ENCODE results near the gene INTS2.

The INTS2 gene

GRCh38 chr17:61852857-61853256, 74.9 kb downstream of the INTS2 start:
- TF ChIP-seq CTCF (IDR thresholded peaks at IDR 0.05; ENCODE audit: low read depth, low read length, missing control alignments): no peak
- no peak for DNase-seq (ENCODE audit: extremely low read depth, low read depth)
- H3K4me3 ChIP-seq (replicated peaks; ENCODE audit: low read depth, low read length): no peak overlapping the region

GRCh38 chr17:61849674-61850073, 78.1 kb downstream of the INTS2 start:
- H3K4me3 ChIP-seq (replicated peaks; ENCODE audit: low read depth, low read length): no peak overlapping the region
- no peak for TF ChIP-seq CTCF (IDR thresholded peaks at IDR 0.05; ENCODE audit: low read depth, low read length, missing control alignments)

GRCh38 chr17:61848896-61849295, 78.9 kb downstream of the INTS2 start:
- no peak overlapping the region for H3K4me3 ChIP-seq (replicated peaks; ENCODE audit: low read depth, low read length)
- no peak for TF ChIP-seq CTCF (IDR thresholded peaks at IDR 0.05; ENCODE audit: low read depth, low read length, missing control alignments)
- DNase-seq (ENCODE audit: extremely low read depth, low read depth): no peak

More at GRCh38 chr17:61849674-61850073, 78.1 kb downstream of the INTS2 start:
- no peak for DNase-seq (ENCODE audit: extremely low read depth, low read depth)

GRCh38 chr17:61848247-61848646, 79.5 kb downstream of the INTS2 start:
- DNase-seq (ENCODE audit: extremely low read depth, low read depth): no peak
- TF ChIP-seq CTCF (IDR thresholded peaks at IDR 0.05; ENCODE audit: low read depth, low read length, missing control alignments): no peak
- no peak overlapping the region for H3K4me3 ChIP-seq (replicated peaks; ENCODE audit: low read depth, low read length)

GRCh38 chr17:61847659-61848058, 80.1 kb downstream of the INTS2 start:
- H3K4me3 ChIP-seq (replicated peaks; ENCODE audit: low read depth, low read length): no peak overlapping the region
- no peak for DNase-seq (ENCODE audit: extremely low read depth, low read depth)
- TF ChIP-seq CTCF (IDR thresholded peaks at IDR 0.05; ENCODE audit: low read depth, low read length, missing control alignments): no peak

GRCh38 chr17:61846761-61847375, 80.9 kb downstream of the INTS2 start:
- no peak overlapping the region for H3K4me3 ChIP-seq (replicated peaks; ENCODE audit: low read depth, low read length)
- no peak for TF ChIP-seq CTCF (IDR thresholded peaks at IDR 0.05; ENCODE audit: low read depth, low read length, missing control alignments)
- no peak for DNase-seq (ENCODE audit: extremely low read depth, low read depth)

GRCh38 chr17:61846088-61846487, 81.7 kb downstream of the INTS2 start:
- TF ChIP-seq CTCF (IDR thresholded peaks at IDR 0.05; ENCODE audit: low read depth, low read length, missing control alignments): no peak
- no peak for DNase-seq (ENCODE audit: extremely low read depth, low read depth)
- no peak overlapping the region for H3K4me3 ChIP-seq (replicated peaks; ENCODE audit: low read depth, low read length)

Data from HFF-Myc (cell line).